Duodenal mucosa (tissue), 2 donors: ENCODE results near the gene PRSS50.

Experiments
- H3K27ac ChIP-seq: one replicate; pipeline ENCODE4 v1.7.0; 2013; ENCODE audit warnings: low read depth, low read length
- H3K27me3 ChIP-seq, 2 donors: one replicate each; pipeline ENCODE4 v1.7.0; 2013; ENCODE audit warnings: low read length in 2 of 2, control low read depth in 1 of 2; ENCODE audit not compliant: insufficient read depth in 2 of 2, control insufficient read depth in 1 of 2
- H3K36me3 ChIP-seq, 2 donors: one replicate each; pipeline ENCODE4 v1.7.0; 2013; ENCODE audit warnings: low read length in 2 of 2, control low read depth in 1 of 2; ENCODE audit not compliant: insufficient read depth in 2 of 2, control insufficient read depth in 1 of 2
- H3K4me1 ChIP-seq, 2 donors: one replicate each; pipeline ENCODE4 v1.7.0; 2013; ENCODE audit warnings: low read length in 2 of 2, control low read depth in 1 of 2; ENCODE audit not compliant: insufficient read depth in 2 of 2, control insufficient read depth in 1 of 2
- H3K4me3 ChIP-seq, 2 donors: one replicate each; pipeline ENCODE4 v1.7.0; 2013; ENCODE audit warnings: low read length in 2 of 2, low read depth in 1 of 2
- H3K9ac ChIP-seq, 2 donors: one replicate each; pipeline ENCODE4 v1.7.0; 2013; ENCODE audit warnings: low read length in 2 of 2, low read depth in 1 of 2
- H3K9me3 ChIP-seq, 2 donors: one replicate each; pipeline ENCODE4 v1.7.0; 2013; ENCODE audit warnings: low read length in 2 of 2, control low read depth in 1 of 2; ENCODE audit not compliant: control insufficient read depth in 1 of 2

The PRSS50 gene

GRCh38 chr3:46677411-46677726 lies 40.3 kb downstream of the PRSS50 start:
- H3K27ac ChIP-seq: no peak overlapping the region
- no peak overlapping the region for H3K4me3 ChIP-seq
- H3K9me3 ChIP-seq: no peaks in the 10 kb centered on the region
- no peaks in the 10 kb centered on the region for H3K27me3 ChIP-seq
- no peak overlapping the region for H3K9ac ChIP-seq
- H3K36me3 ChIP-seq: peaks cover 0 to 18% of the 10 kb centered on the region in 2 donors
- peaks cover 0 to 6% of the 10 kb centered on the region in 2 donors for H3K4me1 ChIP-seq

- Histone ChIP-seq H3K27me3 (no peaks in the 10 kb centered on the region), H3K9ac (peak overlapping the region in 1 of 2 donors; percentile 12), H3K36me3 (peaks cover 0 to 18% of the 10 kb centered on the region in 2 donors), H3K27ac (no peak overlapping the region), H3K4me3 (peak overlapping the region; percentile 19 to 43), H3K4me1 (peaks cover 0 to 6% of the 10 kb centered on the region in 2 donors), H3K9me3 (no peaks in the 10 kb centered on the region)
Observed at GRCh38 chr3:46676601-46677410, 40.9 kb downstream of the PRSS50 start.

- H3K9ac ChIP-seq: no peak overlapping the region
- H3K27me3 ChIP-seq: no peaks in the 10 kb centered on the region
- H3K4me1 ChIP-seq: peaks cover 0 to 6% of the 10 kb centered on the region in 2 donors
- no peaks in the 10 kb centered on the region for H3K9me3 ChIP-seq
- no peak overlapping the region for H3K27ac ChIP-seq
- peaks cover 0 to 18% of the 10 kb centered on the region in 2 donors for H3K36me3 ChIP-seq
- peak overlapping the region in 1 of 2 donors; percentile 3 for H3K4me3 ChIP-seq
Observed at GRCh38 chr3:46675843-46676567, 41.7 kb downstream of the PRSS50 start.

GRCh38 chr3:46675426-46675825 lies 42.2 kb downstream of the PRSS50 start:
- Histone ChIP-seq H3K27me3 (no peaks in the 10 kb centered on the region), H3K4me1 (peaks cover 0 to 6% of the 10 kb centered on the region in 2 donors), H3K4me3 (no peak overlapping the region), H3K36me3 (peaks cover 0 to 17% of the 10 kb centered on the region in 2 donors), H3K9me3 (no peaks in the 10 kb centered on the region), H3K9ac (no peak overlapping the region), H3K27ac (no peak overlapping the region)

GRCh38 chr3:46674031-46674845 lies 43.4 kb downstream of the PRSS50 start:
- Histone ChIP-seq H3K4me1 (peaks cover 0 to 6% of the 10 kb centered on the region in 2 donors), H3K27me3 (no peaks in the 10 kb centered on the region), H3K27ac (no peak overlapping the region), H3K9ac (no peak overlapping the region), H3K4me3 (no peak overlapping the region), H3K36me3 (peaks cover 0 to 13% of the 10 kb centered on the region in 2 donors), H3K9me3 (no peaks in the 10 kb centered on the region)

- no peaks in the 10 kb centered on the region for H3K27me3 ChIP-seq
- H3K4me1 ChIP-seq: peaks cover 0 to 6% of the 10 kb centered on the region in 2 donors
- H3K9me3 ChIP-seq: no peaks in the 10 kb centered on the region
- H3K9ac ChIP-seq: no peak overlapping the region
- peaks cover 0 to 13% of the 10 kb centered on the region in 2 donors for H3K36me3 ChIP-seq
- H3K27ac ChIP-seq: no peak overlapping the region
- no peak overlapping the region for H3K4me3 ChIP-seq
Observed at GRCh38 chr3:46673151-46674030, 44.3 kb downstream of the PRSS50 start.

GRCh38 chr3:46672349-46672695 lies 45.3 kb downstream of the PRSS50 start:
- Histone ChIP-seq H3K36me3 (peaks cover 0 to 13% of the 10 kb centered on the region in 2 donors), H3K27me3 (no peaks in the 10 kb centered on the region), H3K9me3 (no peaks in the 10 kb centered on the region), H3K4me1 (peaks cover 0 to 6% of the 10 kb centered on the region in 2 donors), H3K9ac (no peak overlapping the region), H3K27ac (no peak overlapping the region), H3K4me3 (no peak overlapping the region)

GRCh38 chr3:46671541-46672348 lies 45.9 kb downstream of the PRSS50 start:
- H3K36me3 ChIP-seq: peaks cover 0 to 13% of the 10 kb centered on the region in 2 donors
- H3K27me3 ChIP-seq: no peaks in the 10 kb centered on the region
- no peaks in the 10 kb centered on the region for H3K9me3 ChIP-seq
- H3K4me3 ChIP-seq: no peak overlapping the region
- no peak overlapping the region for H3K27ac ChIP-seq
- H3K9ac ChIP-seq: no peak overlapping the region
- peaks cover 0 to 6% of the 10 kb centered on the region in 2 donors for H3K4me1 ChIP-seq

- no peak overlapping the region for H3K4me3 ChIP-seq
- H3K36me3 ChIP-seq: peaks cover 0 to 10% of the 10 kb centered on the region in 2 donors
Observed at GRCh38 chr3:46670891-46671427, 46.7 kb downstream of the PRSS50 start.

More at GRCh38 chr3:46670891-46671427, 46.7 kb downstream of the PRSS50 start:
- Histone ChIP-seq H3K4me1 (peaks cover 0 to 3% of the 10 kb centered on the region in 2 donors), H3K9ac (no peak overlapping the region), H3K9me3 (no peaks in the 10 kb centered on the region), H3K27me3 (no peaks in the 10 kb centered on the region), H3K27ac (no peak overlapping the region)
